Peyer's patch (tissue), 4 donors: ENCODE results near the gene ATG2B. TPM values are rescaled to one million over a fixed set of nuclear protein-coding genes. Genes with fewer than 3 reads are reported as not detected.
A peak's percentile ranks its signal among the peaks of the same experiment; 100 is the strongest.

Experiments
- DNase-seq, 3 donors: peaks; one replicate each; pipeline ENCODE4 v3.0.0-alpha.2; 2017 to 2019
- H3K27ac ChIP-seq, 4 donors: fragments of 200-600 bp; sonication (generic); one replicate each; pipeline ENCODE4 v1.5.1; 2016 to 2019
- H3K27me3 ChIP-seq, 2 donors: fragments of 200-600 bp; sonication (generic); one replicate each; pipeline ENCODE4 v1.5.1; 2019
- H3K36me3 ChIP-seq, 3 donors: fragments of 200-600 bp; sonication (generic); one replicate each; pipeline ENCODE4 v1.5.1; 2016 to 2019
- H3K4me1 ChIP-seq, 4 donors: fragments of 200-600 bp; sonication (generic); one replicate each; pipeline ENCODE4 v1.5.1; 2016 to 2019
- H3K4me3 ChIP-seq, 4 donors: fragments of 200-600 bp; sonication (generic); 1 replicate in 3 of 4; 2 replicates in 1 of 4; pipeline ENCODE4 v1.5.1; 2016 to 2019; ENCODE audit warnings: mild to moderate bottlenecking in 1 of 4
- H3K9me3 ChIP-seq, 4 donors: fragments of 200-600 bp; sonication (generic); one replicate each; pipeline ENCODE4 v1.5.1; 2016 to 2019; ENCODE audit warnings: mild to moderate bottlenecking in 1 of 4
- POLR2A ChIP-seq, 2 donors: fragments of 450-650 bp; IDR thresholded peaks; one replicate each; pipeline ENCODE4 v1.5.1; 2017; ENCODE audit warnings: antibody characterized with exemption in 2 of 2, mild to moderate bottlenecking in 2 of 2, moderate library complexity in 2 of 2
- total RNA-seq, 4 donors: library from RNA; depleted of rRNA; stranded (reverse); fragments of >200 nt; gene quantifications; one replicate each; pipeline ENCODE4 v1.1.0, GENCODE V29; 2016
- TF ChIP-seq, protein P1 (sequence below), 6 experiments: fragments of 450-650 bp in 4 of 6; fragments of 200-600 bp in 2 of 6; sonication (generic) in 1 of 6; IDR thresholded peaks; one replicate each; pipeline ENCODE4 v1.5.1; 2017 to 2019; ENCODE audit warnings: antibody characterized with exemption in 6 of 6, mild to moderate bottlenecking in 3 of 6, moderate library complexity in 1 of 6

The ATG2B gene
- total RNA-seq, 4 donors from 2014 or later = 39.8 to 85.8 (median 47.4) TPM

DNA sequence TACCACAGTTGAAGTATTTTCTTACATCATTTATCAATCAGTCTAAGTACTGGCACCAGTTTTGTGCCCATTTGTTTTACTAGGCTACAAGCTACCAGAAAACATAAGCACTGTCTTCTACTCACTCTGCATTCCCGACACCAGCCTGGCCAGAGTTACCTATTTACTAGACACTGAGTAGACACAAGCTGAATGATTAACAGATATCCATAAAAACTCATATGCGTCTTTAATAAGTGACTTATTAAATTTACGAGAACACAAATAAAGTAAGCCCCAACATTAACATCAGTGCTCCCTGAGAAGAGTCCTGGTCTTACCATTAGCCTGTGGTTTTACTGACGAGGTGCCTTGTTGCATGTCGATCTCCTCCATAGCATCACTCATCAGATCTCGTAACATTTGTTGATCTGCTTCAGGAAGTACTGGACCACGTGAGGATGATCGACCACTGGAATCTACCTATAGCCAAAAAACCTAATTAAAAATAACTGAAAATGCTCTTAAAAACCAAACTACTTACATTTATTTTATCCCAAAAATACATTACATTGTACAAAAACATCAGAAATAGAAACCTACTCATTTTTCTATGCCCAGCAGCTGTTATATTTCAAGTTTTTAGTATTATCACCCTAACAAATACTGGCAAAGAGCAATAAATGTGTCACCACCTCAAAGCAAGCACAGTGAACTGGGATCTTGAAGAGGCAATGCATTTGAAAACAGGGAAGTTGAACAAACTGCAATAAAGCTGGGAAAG, 53.8 kb downstream of the ATG2B start:
- H3K9me3 ChIP-seq = no peaks in the 10 kb centered on the region
- peak in 1 of 3 donors; percentile 58 for DNase-seq
- H3K36me3 ChIP-seq = peaks cover 0 to 62% (median 0%) of the 10 kb centered on the region in 3 donors
- TF ChIP-seq, protein P1, sequence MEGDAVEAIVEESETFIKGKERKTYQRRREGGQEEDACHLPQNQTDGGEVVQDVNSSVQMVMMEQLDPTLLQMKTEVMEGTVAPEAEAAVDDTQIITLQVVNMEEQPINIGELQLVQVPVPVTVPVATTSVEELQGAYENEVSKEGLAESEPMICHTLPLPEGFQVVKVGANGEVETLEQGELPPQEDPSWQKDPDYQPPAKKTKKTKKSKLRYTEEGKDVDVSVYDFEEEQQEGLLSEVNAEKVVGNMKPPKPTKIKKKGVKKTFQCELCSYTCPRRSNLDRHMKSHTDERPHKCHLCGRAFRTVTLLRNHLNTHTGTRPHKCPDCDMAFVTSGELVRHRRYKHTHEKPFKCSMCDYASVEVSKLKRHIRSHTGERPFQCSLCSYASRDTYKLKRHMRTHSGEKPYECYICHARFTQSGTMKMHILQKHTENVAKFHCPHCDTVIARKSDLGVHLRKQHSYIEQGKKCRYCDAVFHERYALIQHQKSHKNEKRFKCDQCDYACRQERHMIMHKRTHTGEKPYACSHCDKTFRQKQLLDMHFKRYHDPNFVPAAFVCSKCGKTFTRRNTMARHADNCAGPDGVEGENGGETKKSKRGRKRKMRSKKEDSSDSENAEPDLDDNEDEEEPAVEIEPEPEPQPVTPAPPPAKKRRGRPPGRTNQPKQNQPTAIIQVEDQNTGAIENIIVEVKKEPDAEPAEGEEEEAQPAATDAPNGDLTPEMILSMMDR (IDR thresholded peaks at IDR 0.05) = peak in 1 of 6 experiments; percentile 12
- TF ChIP-seq POLR2A (IDR thresholded peaks at IDR 0.05) = peak in 1 of 2 donors; percentile 49
- H3K27me3 ChIP-seq = no peaks in the 10 kb centered on the region
- H3K27ac ChIP-seq = peak overlapping the region in 3 of 4 donors; percentile 21 to 79 (median 59)
- H3K4me3 ChIP-seq = peak overlapping the region in 1 of 4 donors; percentile 12
- peaks cover 0 to 11% (median 0%) of the 10 kb centered on the region in 4 donors for H3K4me1 ChIP-seq

DNA sequence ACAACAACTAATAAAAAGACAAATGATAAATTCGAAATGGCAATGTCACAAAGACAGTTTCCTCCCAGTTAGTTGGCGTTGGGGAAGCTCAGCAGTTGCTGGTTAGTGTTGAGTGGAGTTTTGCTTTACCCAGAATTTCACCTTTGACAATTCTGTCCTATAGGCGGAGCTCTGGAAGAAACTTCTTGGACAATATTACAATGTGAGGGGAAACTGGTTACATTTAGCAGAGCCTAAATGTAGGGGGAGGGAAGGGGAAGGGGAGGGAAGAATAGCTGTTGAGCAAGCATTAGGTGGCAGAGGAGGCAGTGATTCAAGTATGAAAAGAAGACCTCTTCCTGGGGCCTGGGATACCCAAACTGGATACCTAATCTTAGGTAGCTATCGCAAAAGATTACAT, 55.7 kb downstream of the ATG2B start:
- H3K27ac ChIP-seq = peak overlapping the region in 1 of 4 donors; percentile 5
- peaks cover 0 to 11% (median 0%) of the 10 kb centered on the region in 4 donors for H3K4me1 ChIP-seq
- TF ChIP-seq POLR2A (IDR thresholded peaks at IDR 0.05) = no peak
- TF ChIP-seq, protein P1 (IDR thresholded peaks at IDR 0.05) = peak in 1 of 6 experiments; percentile 12
- no peak for DNase-seq
- peaks cover 0 to 70% (median 0%) of the 10 kb centered on the region in 3 donors for H3K36me3 ChIP-seq
- H3K4me3 ChIP-seq = no peak overlapping the region
- no peaks in the 10 kb centered on the region for H3K27me3 ChIP-seq
- no peaks in the 10 kb centered on the region for H3K9me3 ChIP-seq

DNA sequence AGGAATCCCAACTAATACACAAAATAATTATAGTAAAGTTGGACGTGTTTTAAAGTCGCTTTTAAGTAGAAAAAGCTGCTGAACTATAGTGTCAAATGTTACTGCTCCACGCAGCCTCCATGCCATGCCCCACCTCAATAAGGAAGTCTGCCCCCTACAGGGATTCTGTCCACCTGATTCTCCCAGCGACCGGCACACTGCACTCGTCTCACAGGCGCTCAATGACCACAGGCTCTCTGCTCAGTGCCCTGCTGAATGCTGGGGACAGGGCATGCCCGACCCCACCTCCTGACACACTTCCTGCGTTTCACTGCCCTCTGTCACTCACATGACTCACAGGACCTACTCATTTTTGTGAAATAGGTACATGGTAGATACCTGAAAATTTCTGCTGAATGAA, 58.2 kb downstream of the ATG2B start:
- no peak for TF ChIP-seq POLR2A (IDR thresholded peaks at IDR 0.05)
- TF ChIP-seq, protein P1 (IDR thresholded peaks at IDR 0.05) = no peak
- H3K27me3 ChIP-seq = no peaks in the 10 kb centered on the region
- no peak overlapping the region for H3K4me3 ChIP-seq
- no peak overlapping the region for H3K27ac ChIP-seq
- peaks cover 0 to 75% (median 0%) of the 10 kb centered on the region in 3 donors for H3K36me3 ChIP-seq
- no peaks in the 10 kb centered on the region for H3K9me3 ChIP-seq
- H3K4me1 ChIP-seq = peaks cover 0 to 3% (median 0%) of the 10 kb centered on the region in 4 donors
- DNase-seq = no peak

DNA sequence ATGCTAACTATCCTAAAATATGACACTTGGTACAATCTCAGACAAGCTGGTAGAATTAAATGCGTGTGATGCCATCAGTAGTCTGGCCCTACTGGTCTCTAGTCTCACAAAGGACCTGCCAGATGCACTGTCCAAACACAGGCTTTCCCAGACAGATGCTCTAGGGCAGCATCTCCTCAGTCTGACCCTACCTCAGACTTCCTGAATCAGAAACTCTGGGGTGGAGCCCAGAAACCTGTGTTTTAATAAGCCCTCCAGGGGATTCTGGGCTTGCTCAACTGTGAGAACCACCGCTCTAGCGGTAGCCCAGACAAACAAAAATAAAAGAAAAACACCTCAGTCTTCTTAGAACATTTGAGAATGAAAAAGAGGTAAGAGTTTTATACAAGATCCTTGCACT, 59.2 kb downstream of the ATG2B start:
- DNase-seq = no peak
- Histone ChIP-seq H3K27ac (no peak overlapping the region), H3K9me3 (no peaks in the 10 kb centered on the region), H3K36me3 (peaks cover 0 to 82% (median 0%) of the 10 kb centered on the region in 3 donors), H3K4me3 (no peak overlapping the region), H3K27me3 (no peaks in the 10 kb centered on the region), H3K4me1 (peaks cover 0 to 3% (median 0%) of the 10 kb centered on the region in 4 donors)
- TF ChIP-seq, protein P1 (IDR thresholded peaks at IDR 0.05) = no peak
- TF ChIP-seq POLR2A (IDR thresholded peaks at IDR 0.05) = no peak

DNA sequence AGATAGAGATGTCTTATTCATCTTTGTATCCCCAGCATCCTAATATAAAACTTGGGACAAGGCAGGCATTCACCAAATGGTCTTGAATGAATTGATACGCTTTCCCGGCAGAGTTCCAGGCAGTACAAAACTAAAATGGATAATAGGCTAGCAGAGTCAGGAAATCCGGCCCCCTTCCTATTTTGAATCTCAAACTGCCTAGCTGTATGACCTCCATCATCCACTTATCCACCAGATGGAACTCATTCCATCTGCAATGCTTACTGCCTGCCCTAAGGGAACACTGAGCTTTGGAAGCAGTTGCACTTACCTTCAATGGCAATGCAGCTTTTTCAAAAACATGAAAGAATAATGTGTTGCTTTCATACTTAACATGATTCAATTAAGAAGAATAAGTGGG, 63.7 kb downstream of the ATG2B start:
- H3K36me3 ChIP-seq = peaks cover 0 to 60% (median 0%) of the 10 kb centered on the region in 3 donors
- no peaks in the 10 kb centered on the region for H3K9me3 ChIP-seq
- H3K4me3 ChIP-seq = no peak overlapping the region
- H3K27ac ChIP-seq = no peak overlapping the region
- H3K27me3 ChIP-seq = no peaks in the 10 kb centered on the region
- no peak for DNase-seq
- TF ChIP-seq POLR2A (IDR thresholded peaks at IDR 0.05) = no peak
- TF ChIP-seq, protein P1 (IDR thresholded peaks at IDR 0.05) = no peak
- H3K4me1 ChIP-seq = no peaks in the 10 kb centered on the region
